CD4-positive, alpha-beta memory T cell (primary cell): Measurements from ENCODE around the gene RSPH9. TPM values are rescaled to one million over a fixed set of nuclear protein-coding genes. Genes with fewer than 3 reads are reported as not detected.

ENCODE experiments used
- CTCF ChIA-PET: fragments of 350-600 bp; sonication (Branson Sonifier 250); formaldehyde crosslinking; loops from one replicate; lab custom pipeline; 2021; ENCODE audit warnings: inconsistent platforms; ENCODE audit not compliant: partially characterized antibody; lab: Charles Lee
- POLR2A ChIA-PET: fragments of 350-600 bp; sonication (Branson Sonifier 250); formaldehyde crosslinking; loops from one replicate; lab custom pipeline; 2021; ENCODE audit not compliant: partially characterized antibody; lab: Charles Lee
- DNase-seq, 5 donors: peaks; one replicate each; pipeline versions ENCODE4 v3.0.0 to v3.0.0-alpha.2; 2020 to 2022; ENCODE audit warnings: mixed read lengths in 1 of 5
- H3K27ac ChIP-seq: one replicate; pipeline ENCODE4 v1.7.0; 2013; ENCODE audit warnings: low read depth, low read length
- H3K27me3 ChIP-seq: 2 replicates; pipeline ENCODE4 v1.7.0; 2013; ENCODE audit warnings: mild to moderate bottlenecking, low read length, moderate library complexity; ENCODE audit not compliant: insufficient read depth
- H3K36me3 ChIP-seq: 2 replicates; pipeline ENCODE4 v1.7.0; 2013; ENCODE audit warnings: mild to moderate bottlenecking, low read length, moderate library complexity; ENCODE audit not compliant: insufficient read depth
- H3K4me1 ChIP-seq: 2 replicates; pipeline ENCODE4 v1.7.0; 2013; ENCODE audit warnings: mild to moderate bottlenecking, low read length, moderate library complexity; ENCODE audit not compliant: insufficient read depth
- H3K4me3 ChIP-seq, 2 donors: one replicate each; pipeline ENCODE4 v1.7.0; 2013; ENCODE audit warnings: low read length in 2 of 2, mild to moderate bottlenecking in 1 of 2
- H3K9me3 ChIP-seq, 2 donors: one replicate each; pipeline ENCODE4 v1.7.0; 2013; ENCODE audit warnings: low read length in 2 of 2, control low read depth in 1 of 2; ENCODE audit not compliant: control insufficient read depth in 1 of 2
- H3K27ac Mint-ChIP-seq, 7 donors: one replicate each; pipeline ENCODE4 v1.8.0; 2020 to 2021; ENCODE audit warnings: mixed read lengths in 7 of 7, mild to moderate bottlenecking in 6 of 7, inconsistent platforms in 3 of 7, moderate library complexity in 3 of 7
- H3K27me3 Mint-ChIP-seq, 2 donors: one replicate each; pipeline ENCODE4 v1.8.0; 2020 to 2021; ENCODE audit warnings: mixed read lengths in 2 of 2
- H3K36me3 Mint-ChIP-seq, 2 donors: one replicate each; pipeline ENCODE4 v1.8.0; 2020 to 2021; ENCODE audit warnings: mixed read lengths in 2 of 2, inconsistent platforms in 1 of 2, mild to moderate bottlenecking in 1 of 2
- H3K4me1 Mint-ChIP-seq, 4 donors: one replicate each; pipeline ENCODE4 v1.8.0; 2020 to 2021; ENCODE audit warnings: mixed read lengths in 4 of 4, mild to moderate bottlenecking in 1 of 4
- H3K4me3 Mint-ChIP-seq, 8 donors: one replicate each; pipeline ENCODE4 v1.8.0; 2020 to 2021; ENCODE audit warnings: mixed read lengths in 8 of 8, mild to moderate bottlenecking in 7 of 8, moderate library complexity in 6 of 8, inconsistent platforms in 3 of 8
- H3K9me3 Mint-ChIP-seq, 8 donors: one replicate each; pipeline ENCODE4 v1.8.0; 2020 to 2021; ENCODE audit warnings: mixed read lengths in 8 of 8, mild to moderate bottlenecking in 5 of 8, inconsistent platforms in 3 of 8, moderate library complexity in 1 of 8
- intact Hi-C: fragments of 100-400 bp; cut with micrococcal nuclease; formaldehyde crosslinking; loops from one replicate; pipeline ENCODE4 v1.15.1; 2023
- polyA plus RNA-seq, 2 donors: library from polyadenylated mRNA; unstranded; fragments of 300-500 nt; fragmentation: Illumina TruSeq; gene quantifications; one replicate each; pipeline ENCODE4 v1.2.3, GENCODE V29; 2021
- total RNA-seq, 2 experiments: library from RNA; stranded (reverse); gene quantifications; one replicate each; pipeline ENCODE4 v1.2.3, GENCODE V29; 2021

The RSPH9 gene
- total and polyA plus RNA-seq, 4 experiments from 2014 or later, result 0.71 to 1.3 TPM; not detected in 2

DNA sequence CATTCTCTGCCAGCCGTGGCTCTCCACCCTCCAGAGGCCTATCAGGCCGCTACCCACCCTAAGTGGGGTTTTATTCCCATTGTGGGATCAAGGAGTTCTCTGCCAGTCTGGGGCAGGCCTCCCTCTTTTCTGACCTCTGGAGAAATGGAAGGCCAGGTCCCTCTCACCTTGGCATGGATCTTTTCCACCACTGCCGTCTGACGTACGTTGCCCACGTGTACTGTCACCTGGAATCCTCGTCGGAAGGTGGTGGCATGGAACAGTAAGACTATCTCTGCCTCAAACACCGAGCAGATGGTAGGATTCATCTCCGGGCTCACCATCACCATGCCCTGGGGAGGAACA is 23.0 kb upstream of the RSPH9 start:
- peaks cover 25 to 57% of the 10 kb centered on the region in 2 donors for H3K36me3 Mint-ChIP-seq
- intact Hi-C loops, result no loop called here

DNA sequence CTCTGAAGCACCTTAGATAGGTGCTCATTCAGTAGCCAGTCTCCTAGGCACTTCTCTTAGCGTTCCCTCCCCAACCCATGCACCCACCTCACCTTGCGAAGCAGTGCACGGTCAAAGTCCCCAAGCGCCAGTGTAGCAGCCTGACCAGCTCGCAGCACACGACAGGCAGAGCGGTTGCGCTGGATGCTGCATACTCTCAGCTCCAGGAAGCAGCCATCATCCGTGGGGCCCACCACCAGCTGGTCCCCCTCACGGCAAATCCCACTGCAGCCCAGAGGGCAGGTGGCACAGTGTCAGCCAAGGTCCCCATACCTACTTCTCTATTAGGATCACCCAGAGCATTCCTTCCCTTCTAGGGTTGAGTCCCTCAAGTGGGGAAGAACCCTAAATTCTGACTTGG is 22.3 kb upstream of the RSPH9 start:
- Mint-ChIP-seq H3K4me3 (no peak overlapping the region), H3K27me3 (no peaks in the 10 kb centered on the region), H3K9me3 (no peaks in the 10 kb centered on the region), H3K4me1 (peaks cover 11 to 19% (median 15%) of the 10 kb centered on the region in 4 donors), H3K27ac (peak overlapping the region in 1 of 7 donors; percentile 50), H3K36me3 (peaks cover 28 to 61% of the 10 kb centered on the region in 2 donors)
- Histone ChIP-seq H3K4me3 (no peak overlapping the region), H3K4me1 (peaks cover 14% of the 10 kb centered on the region), H3K9me3 (no peaks in the 10 kb centered on the region), H3K27me3 (no peaks in the 10 kb centered on the region), H3K27ac (no peak overlapping the region), H3K36me3 (peaks cover 65% of the 10 kb centered on the region)
- DNase-seq, result no peak
- intact Hi-C loops, result no loop called here
- ChIA-PET CTCF (interaction anchor here (1.2 kb wide), 1 partner anchor 15 kb away, joined by 4 read pairs; no protein-coding TSS in a partner anchor), POLR2A (no interaction called here)

More for the DNA sequence above, 23.0 kb upstream of the RSPH9 start:
- CTCF ChIA-PET, result interaction anchor here (1.2 kb wide), 1 partner anchor 14 kb away, joined by 4 read pairs; no protein-coding TSS in a partner anchor
- H3K4me1 ChIP-seq, result peaks cover 6% of the 10 kb centered on the region
- Mint-ChIP-seq H3K4me3 (no peak overlapping the region), H3K27ac (no peak overlapping the region), H3K27me3 (no peaks in the 10 kb centered on the region), H3K9me3 (no peaks in the 10 kb centered on the region), H3K4me1 (peaks cover 5 to 11% (median 8%) of the 10 kb centered on the region in 4 donors)
- no peaks in the 10 kb centered on the region for H3K9me3 ChIP-seq
- peaks cover 65% of the 10 kb centered on the region for H3K36me3 ChIP-seq
- no peak overlapping the region for H3K4me3 ChIP-seq
- H3K27ac ChIP-seq, result no peak overlapping the region
- H3K27me3 ChIP-seq, result no peaks in the 10 kb centered on the region
- POLR2A ChIA-PET, result no interaction called here
- DNase-seq, result no peak

DNA sequence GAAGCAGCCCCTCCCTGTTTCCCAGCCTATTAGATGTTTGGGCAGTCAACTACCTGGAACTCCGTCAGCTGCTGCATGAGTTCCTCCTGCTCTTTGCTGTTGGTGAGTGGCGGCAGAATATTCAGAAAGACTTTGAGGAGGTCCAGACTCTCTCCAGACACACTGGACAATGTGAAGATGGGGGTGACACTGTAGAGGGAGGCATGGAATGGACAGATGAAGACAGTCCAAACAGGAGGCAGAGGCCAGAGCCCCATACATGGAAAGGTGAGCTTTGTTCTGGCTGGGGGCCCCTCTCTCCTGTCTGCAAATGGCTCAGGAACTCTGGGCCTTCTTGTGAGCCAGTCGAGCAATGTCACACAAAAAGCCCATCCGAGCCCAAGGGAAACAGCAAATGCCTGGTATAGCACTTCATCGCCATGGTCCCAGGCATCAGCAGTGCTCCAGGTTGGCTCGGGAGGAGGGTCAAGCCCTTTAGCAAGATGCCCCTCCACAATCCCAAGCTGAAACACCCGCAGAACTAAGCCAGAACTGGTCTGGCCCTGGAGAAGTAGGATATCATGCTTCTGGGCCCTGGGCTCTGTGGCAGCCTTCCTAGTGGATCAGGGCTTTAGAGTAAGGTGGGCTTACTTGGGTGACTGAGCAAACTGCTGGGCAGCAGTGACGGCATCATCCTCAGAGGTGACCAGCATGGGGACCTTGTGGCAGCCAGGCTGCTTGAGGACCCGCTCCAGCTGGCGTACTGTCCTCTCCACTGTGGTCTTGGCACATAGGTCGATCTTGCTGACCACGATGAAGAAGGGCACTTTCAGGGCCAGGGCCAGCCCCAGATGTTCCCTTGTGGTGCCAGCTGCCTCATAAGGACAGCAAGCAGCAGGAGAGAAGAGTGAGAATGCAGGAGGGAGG is 20.7 kb upstream of the RSPH9 start:
- peaks cover 21 to 31% (median 25%) of the 10 kb centered on the region in 4 donors for H3K4me1 Mint-ChIP-seq
- Histone ChIP-seq H3K27ac (no peak overlapping the region), H3K36me3 (peaks cover 65% of the 10 kb centered on the region), H3K4me3 (no peak overlapping the region), H3K27me3 (no peaks in the 10 kb centered on the region), H3K9me3 (no peaks in the 10 kb centered on the region), H3K4me1 (peaks cover 25% of the 10 kb centered on the region)
- peaks cover 28 to 67% of the 10 kb centered on the region in 2 donors for H3K36me3 Mint-ChIP-seq
- no peak for DNase-seq
- intact Hi-C loops, result no loop called here
- ChIA-PET POLR2A (interaction anchor here (0.6 to 1.0 kb wide), 2 partner anchors 22 to 623 kb away, joined by 3 to 4 read pairs; partner anchors contain the start of gene HSP90AB1), CTCF (no interaction called here)
- H3K27ac Mint-ChIP-seq, result peak overlapping the region in 3 of 7 donors; percentile 48 to 78 (median 77)
- no peak overlapping the region for H3K4me3 Mint-ChIP-seq
- no peaks in the 10 kb centered on the region for H3K27me3 Mint-ChIP-seq
- H3K9me3 Mint-ChIP-seq, result no peaks in the 10 kb centered on the region

DNA sequence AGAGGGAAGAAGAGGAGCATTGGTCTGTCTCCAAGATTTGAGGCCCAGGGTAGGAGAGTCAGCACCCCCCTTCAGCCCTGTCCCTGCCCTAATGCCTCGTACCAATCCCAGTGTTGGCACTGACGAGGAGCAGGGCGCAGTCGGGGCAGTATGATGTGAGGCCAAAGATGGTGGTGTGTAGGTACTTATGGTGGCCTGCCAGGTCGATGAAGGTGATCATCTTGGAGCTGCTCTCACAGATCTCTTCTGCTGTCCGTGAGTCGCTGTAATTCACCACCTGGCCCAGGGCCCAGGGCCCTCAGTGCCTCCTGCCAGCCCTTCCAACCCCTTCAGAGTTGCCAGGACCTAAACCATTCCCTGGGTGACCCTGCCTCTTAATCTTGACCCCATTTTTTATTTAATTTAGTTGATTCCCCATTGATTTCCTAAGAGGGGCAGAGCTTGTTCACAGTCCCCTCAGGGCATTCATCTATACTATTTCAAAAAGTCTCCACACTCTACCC is 20.0 kb upstream of the RSPH9 start:
- Mint-ChIP-seq H3K4me1 (peaks cover 22 to 38% (median 25%) of the 10 kb centered on the region in 4 donors), H3K36me3 (peaks cover 28 to 65% of the 10 kb centered on the region in 2 donors), H3K27me3 (no peaks in the 10 kb centered on the region), H3K27ac (peak overlapping the region in 4 of 7 donors; percentile 9 to 61 (median 48)), H3K9me3 (no peaks in the 10 kb centered on the region), H3K4me3 (no peak overlapping the region)
- no peak for DNase-seq
- Histone ChIP-seq H3K4me3 (no peak overlapping the region), H3K9me3 (no peaks in the 10 kb centered on the region), H3K27ac (no peak overlapping the region), H3K36me3 (peaks cover 59% of the 10 kb centered on the region), H3K27me3 (no peaks in the 10 kb centered on the region), H3K4me1 (peaks cover 26% of the 10 kb centered on the region)
- CTCF ChIA-PET, result no interaction called here
- intact Hi-C loops, result no loop called here
- POLR2A ChIA-PET, result interaction anchor here (0.6 to 1.4 kb wide), 2 partner anchors 10 to 21 kb away, joined by 3 read pairs; partner anchors contain the start of gene MAD2L1BP

DNA sequence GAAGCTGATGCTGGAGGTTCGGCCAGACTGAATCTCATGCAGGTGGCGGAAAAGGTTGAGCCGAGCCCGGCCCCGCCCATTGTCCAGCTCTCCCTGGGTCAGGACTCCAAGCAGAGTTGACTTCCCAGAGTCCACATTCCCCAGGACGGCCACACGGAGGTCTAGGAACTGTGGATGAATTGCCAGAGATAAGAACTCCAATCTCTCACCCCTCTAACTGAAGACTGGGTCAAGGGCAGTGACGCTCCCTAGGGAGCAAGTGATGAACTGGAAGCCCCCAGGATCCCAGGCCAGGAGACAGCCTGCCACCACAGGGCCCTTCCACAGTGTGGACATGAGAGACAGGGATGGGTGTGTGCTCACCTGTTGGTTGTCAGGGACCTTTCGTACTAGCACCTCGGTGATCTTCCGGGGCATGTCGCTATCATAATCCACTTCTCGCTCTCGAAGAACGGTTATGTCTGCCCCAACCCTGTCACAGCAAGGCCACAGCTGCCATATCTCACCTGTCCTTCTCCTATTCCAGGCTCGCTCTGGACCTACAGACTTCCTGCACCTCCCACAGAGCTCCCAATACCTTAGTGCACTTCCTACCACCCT is 19.3 kb upstream of the RSPH9 start:
- no peak for DNase-seq
- H3K27me3 Mint-ChIP-seq, result no peaks in the 10 kb centered on the region
- peaks cover 27 to 44% (median 31%) of the 10 kb centered on the region in 4 donors for H3K4me1 Mint-ChIP-seq
- H3K27me3 ChIP-seq, result no peaks in the 10 kb centered on the region
- peak overlapping the region in 3 of 7 donors; percentile 32 to 86 (median 61) for H3K27ac Mint-ChIP-seq
- peaks cover 28 to 61% of the 10 kb centered on the region in 2 donors for H3K36me3 Mint-ChIP-seq
- H3K9me3 ChIP-seq, result no peaks in the 10 kb centered on the region
- H3K9me3 Mint-ChIP-seq, result no peaks in the 10 kb centered on the region
- no peak overlapping the region for H3K4me3 ChIP-seq
- no peak overlapping the region for H3K4me3 Mint-ChIP-seq
- ChIA-PET CTCF (no interaction called here), POLR2A (interaction anchor here (0.5 to 1.4 kb wide), 2 partner anchors 7 to 10 kb away, joined by 3 read pairs; partner anchors contain the start of gene MAD2L1BP)
- intact Hi-C loops, result no loop called here
- H3K27ac ChIP-seq, result no peak overlapping the region
- peaks cover 32% of the 10 kb centered on the region for H3K4me1 ChIP-seq
- peaks cover 55% of the 10 kb centered on the region for H3K36me3 ChIP-seq

DNA sequence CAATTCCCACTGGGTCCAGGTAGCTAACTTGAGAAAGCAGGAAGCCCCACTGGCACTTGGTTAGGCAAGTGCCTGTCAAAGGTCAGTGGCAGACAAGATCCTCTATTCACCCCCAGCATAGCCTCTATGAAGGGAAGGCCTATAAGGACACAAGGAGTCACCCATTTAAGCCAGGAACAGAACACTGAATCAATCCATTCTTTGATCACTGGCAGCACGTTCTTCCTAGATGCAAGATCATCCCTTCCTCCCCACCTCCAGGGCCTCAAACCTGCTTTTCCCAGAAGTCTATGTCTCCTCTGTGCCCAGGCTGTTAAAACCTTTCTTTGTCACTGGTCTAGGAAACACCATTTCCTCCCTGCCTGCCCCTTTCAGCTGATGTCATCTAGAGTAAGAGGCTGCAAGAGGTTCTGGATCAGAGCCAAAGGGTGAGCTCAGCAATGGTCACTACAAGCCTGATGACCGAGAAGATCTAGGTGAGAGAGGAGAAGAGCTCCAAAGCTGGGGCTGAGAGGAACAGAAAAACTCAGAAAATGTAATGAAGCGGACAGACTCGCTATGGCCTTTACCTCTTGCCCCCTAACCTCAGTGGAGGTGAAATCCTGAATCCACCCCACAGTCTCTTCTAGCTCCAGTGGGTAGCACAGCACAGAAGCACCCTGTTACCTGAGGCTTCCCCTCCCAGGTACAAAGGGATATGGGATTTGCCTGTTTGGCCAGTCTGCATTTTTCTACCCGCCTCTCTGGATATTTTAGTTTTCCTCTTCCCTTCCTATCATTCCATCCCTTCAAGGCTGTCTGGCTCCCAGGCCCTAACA is 17.6 kb upstream of the RSPH9 start:
- Histone ChIP-seq H3K9me3 (no peaks in the 10 kb centered on the region), H3K4me3 (peak overlapping the region in 1 of 2 donors; percentile 37), H3K27me3 (no peaks in the 10 kb centered on the region), H3K4me1 (peaks cover 32% of the 10 kb centered on the region), H3K36me3 (peaks cover 40% of the 10 kb centered on the region), H3K27ac (no peak overlapping the region)
- CTCF ChIA-PET, result interaction anchor here (0.6 kb wide), 2 partner anchors 8 to 57 kb away, joined by 3 read pairs; no protein-coding TSS in a partner anchor
- Mint-ChIP-seq H3K27me3 (no peaks in the 10 kb centered on the region), H3K9me3 (no peaks in the 10 kb centered on the region), H3K4me1 (peaks cover 28 to 46% (median 31%) of the 10 kb centered on the region in 4 donors), H3K27ac (peak overlapping the region; percentile 12 to 99 (median 75)), H3K36me3 (peaks cover 21 to 49% of the 10 kb centered on the region in 2 donors), H3K4me3 (peak overlapping the region; percentile 22 to 73 (median 62))
- POLR2A ChIA-PET, result interaction anchor here (0.7 to 1.3 kb wide), 3 partner anchors 9 to 620 kb away, joined by 3 to 7 read pairs (median 4); partner anchors contain the start of genes HSP90AB1 and MAD2L1BP
- intact Hi-C loops, result no loop called here
- no peak for DNase-seq
